H9 (cell line): Measurements from ENCODE around the gene EIF5A. TPM values are rescaled to one million over a fixed set of nuclear protein-coding genes. Genes with fewer than 3 reads are reported as not detected.
A peak's percentile ranks its signal among the peaks of the same experiment; 100 is the strongest.

Source experiments
- DNase-seq: peaks from one replicate; pipeline ENCODE4 v3.0.0-alpha.2; 2017
- H2AFZ ChIP-seq: one replicate; pipeline ENCODE4 v1.6.1; 2013; ENCODE audit warnings: mild to moderate bottlenecking, low read length, control low read depth, moderate library complexity
- H2AK5ac ChIP-seq: 2 replicates; pipeline ENCODE4 v1.6.1; 2013; ENCODE audit warnings: low read length, control low read depth, mixed read lengths; ENCODE audit not compliant: insufficient read length
- H2BK120ac ChIP-seq: one replicate; pipeline ENCODE4 v1.6.1; 2013; ENCODE audit warnings: low read depth, mild to moderate bottlenecking, low read length, control low read depth, inconsistent platforms; ENCODE audit not compliant: poor library complexity, severe bottlenecking
- H2BK12ac ChIP-seq: 2 replicates; pipeline ENCODE4 v1.6.1; 2013; ENCODE audit warnings: low read length, control low read depth, mixed read lengths, low read depth; ENCODE audit not compliant: insufficient read length
- H2BK15ac ChIP-seq: 2 replicates; pipeline ENCODE4 v1.6.1; 2013; ENCODE audit warnings: low read depth, low read length, control low read depth
- H2BK20ac ChIP-seq: one replicate; pipeline ENCODE4 v1.6.1; 2013; ENCODE audit warnings: low read depth, mild to moderate bottlenecking, low read length, control low read depth, inconsistent platforms; ENCODE audit not compliant: poor library complexity, severe bottlenecking
- H2BK5ac ChIP-seq: 2 replicates; pipeline ENCODE4 v1.6.1; 2013; ENCODE audit warnings: low read length, control low read depth, mixed read lengths; ENCODE audit not compliant: insufficient read length
- H3K14ac ChIP-seq: 2 replicates; pipeline ENCODE4 v1.6.1; 2013; ENCODE audit warnings: low read length, control low read depth; ENCODE audit not compliant: insufficient read depth
- H3K18ac ChIP-seq: 2 replicates; pipeline ENCODE4 v1.6.1; 2013; ENCODE audit warnings: low read depth, mild to moderate bottlenecking, mixed read lengths, low read length, control low read depth; ENCODE audit not compliant: insufficient read length
- H3K23ac ChIP-seq: 2 replicates; pipeline ENCODE4 v1.6.1; 2013; ENCODE audit warnings: low read length, control low read depth, mixed read lengths, low read depth; ENCODE audit not compliant: insufficient read length
- H3K23me2 ChIP-seq: 2 replicates; pipeline ENCODE4 v1.6.1; 2013; ENCODE audit warnings: low read depth, mild to moderate bottlenecking, mixed read lengths, low read length, control low read depth; ENCODE audit not compliant: insufficient read length, poor library complexity, severe bottlenecking
- H3K27ac ChIP-seq: 2 replicates; pipeline ENCODE4 v1.5.1; 2013; ENCODE audit warnings: low read length, control low read depth, mixed read lengths, low read depth; ENCODE audit not compliant: insufficient read length
- H3K27me3 ChIP-seq: 2 replicates; pipeline ENCODE4 v1.6.1; 2013; ENCODE audit warnings: low read length, control low read depth, inconsistent platforms; ENCODE audit not compliant: insufficient read depth
- H3K4ac ChIP-seq: 2 replicates; pipeline ENCODE4 v1.6.1; 2013; ENCODE audit warnings: low read depth, mild to moderate bottlenecking, control low read depth, inconsistent platforms, low read length, moderate library complexity
- H3K4me1 ChIP-seq: 2 replicates; pipeline ENCODE4 v1.6.1; 2013; ENCODE audit warnings: low read length, control low read depth, inconsistent platforms; ENCODE audit not compliant: insufficient read depth
- H3K4me2 ChIP-seq: 2 replicates; pipeline ENCODE4 v1.6.1; 2013; ENCODE audit warnings: low read length, control low read depth, mixed read lengths; ENCODE audit not compliant: insufficient read length, insufficient read depth
- H3K56ac ChIP-seq: 2 replicates; pipeline ENCODE4 v1.6.1; 2013; ENCODE audit warnings: low read depth, mild to moderate bottlenecking, mixed read lengths, low read length, control low read depth; ENCODE audit not compliant: insufficient read length
- H3K79me1 ChIP-seq: 2 replicates; pipeline ENCODE4 v1.6.1; 2013; ENCODE audit warnings: low read depth, mild to moderate bottlenecking, moderate library complexity, low read length, control low read depth, inconsistent platforms; ENCODE audit not compliant: insufficient read depth, poor library complexity, severe bottlenecking
- H3K79me2 ChIP-seq: 2 replicates; pipeline ENCODE4 v1.6.1; 2013; ENCODE audit warnings: low read length, control low read depth, inconsistent platforms; ENCODE audit not compliant: insufficient read depth
- H3K9ac ChIP-seq: 2 replicates; pipeline ENCODE4 v1.6.1; 2013; ENCODE audit warnings: low read length, control low read depth, mixed read lengths; ENCODE audit not compliant: insufficient read length; ENCODE audit errors: extremely low read depth
- H3K9me3 ChIP-seq: one replicate; pipeline ENCODE4 v1.6.1; 2013; ENCODE audit warnings: low read depth, low read length, inconsistent platforms; ENCODE audit not compliant: control insufficient read depth
- H3T11ph ChIP-seq: one replicate; pipeline ENCODE4 v1.6.1; 2013; ENCODE audit warnings: mild to moderate bottlenecking, low read length, control low read depth, inconsistent platforms
- H4K20me1 ChIP-seq: one replicate; pipeline ENCODE4 v1.6.1; 2013; ENCODE audit not compliant: control insufficient read depth, insufficient read length, insufficient read depth
- H4K5ac ChIP-seq: 2 replicates; pipeline ENCODE4 v1.6.1; 2013; ENCODE audit warnings: low read depth, mild to moderate bottlenecking, mixed read lengths, low read length, control low read depth; ENCODE audit not compliant: insufficient read length
- H4K8ac ChIP-seq: replicated peaks from 2 replicates; pipeline ENCODE4 v1.6.1; 2013; ENCODE audit warnings: low read length, control low read depth, mixed read lengths, low read depth; ENCODE audit not compliant: insufficient read length
- H4K91ac ChIP-seq: 2 replicates; pipeline ENCODE4 v1.6.1; 2013; ENCODE audit warnings: low read depth, mild to moderate bottlenecking, moderate library complexity, mixed read lengths, low read length, control low read depth; ENCODE audit not compliant: insufficient read length
- H3K27ac Mint-ChIP-seq, 3 experiments: 2 replicates in 2 of 3; 3 replicates in 1 of 3; pipeline ENCODE4 v1.8.0; 2020 to 2021; ENCODE audit warnings: mixed read lengths in 3 of 3, mild to moderate bottlenecking in 1 of 3, moderate library complexity in 1 of 3
- H3K27me3 Mint-ChIP-seq: 2 replicates; pipeline ENCODE4 v1.8.0; 2021; ENCODE audit warnings: low read depth, mild to moderate bottlenecking, moderate library complexity, mixed read lengths
- H3K36me3 Mint-ChIP-seq, 3 experiments: 2 replicates in 2 of 3; 3 replicates in 1 of 3; pipeline ENCODE4 v1.8.0; 2020 to 2021; ENCODE audit warnings: low read depth in 3 of 3, mixed read lengths in 3 of 3; ENCODE audit not compliant: insufficient read depth in 1 of 3
- H3K4me1 Mint-ChIP-seq, 2 experiments: 2 replicates each; pipeline ENCODE4 v1.8.0; 2020; ENCODE audit warnings: mixed read lengths in 2 of 2
- H3K4me3 Mint-ChIP-seq, 2 experiments: 2 replicates in 1 of 2; 3 replicates in 1 of 2; pipeline ENCODE4 v1.8.0; 2020 to 2021; ENCODE audit warnings: mild to moderate bottlenecking in 2 of 2, mixed read lengths in 2 of 2, moderate library complexity in 1 of 2
- H3K9me3 Mint-ChIP-seq, 2 experiments: 2 replicates in 1 of 2; 3 replicates in 1 of 2; pipeline ENCODE4 v1.8.0; 2020; ENCODE audit warnings: mild to moderate bottlenecking in 2 of 2, mixed read lengths in 2 of 2, moderate library complexity in 1 of 2
- CTCF ChIP-seq: fragments of 200-600 bp; sonication (generic); conservative IDR thresholded peaks from 3 replicates; pipeline ENCODE4 v1.8.0; 2021; ENCODE audit warnings: antibody characterized with exemption, mild to moderate bottlenecking
- WGBS: extraction: QIAGEN DNeasy Blood & Tissue Kit; methylation state at CpG from one replicate; pipeline ENCODE4 v1.1.7; 2013; ENCODE audit warnings: missing lambda C conversion rate, low lambda C conversion rate, mixed read lengths; ENCODE audit not compliant: insufficient read length; ENCODE audit errors: extremely low coverage; 5-methylcytosine and 5-hydroxymethylcytosine counted together
- total RNA-seq: library from RNA; stranded (reverse); gene quantifications from 2 replicates; pipeline ENCODE4 v1.2.1, GENCODE V29; 2021

The EIF5A gene
- total RNA-seq, 1 experiment from 2014 or later: 978 TPM

GRCh38 chr17:7262192-7262934 is 45.1 kb upstream of the EIF5A start, which contains the start of gene CLDN7:
CLDN7 (minus strand) TSS chr17:7262478; CDS start chr17:7262043, 435 bp downstream.
- peak within 1 kb of the TSS; percentile 55 for H3K27ac ChIP-seq
- H3K4me2 ChIP-seq: peak within 1 kb of the TSS; percentile 76
- H3K9ac ChIP-seq: peak within 1 kb of the TSS; percentile 95
- peak within 1 kb of the TSS; percentile 84 for H2BK12ac ChIP-seq
- H4K91ac ChIP-seq: peak within 1 kb of the TSS; percentile 95
- H3K9me3 ChIP-seq: no peaks in the 10 kb centered on the region
- peak within 1 kb of the TSS; percentile 25 for H4K8ac ChIP-seq
- peak within 1 kb of the TSS; percentile 37 for H4K5ac ChIP-seq
- WGBS: no CpG with 5 or more reads among the region's 64 CpGs
- peaks cover 7% of the 10 kb centered on the region; the same call in 1 of the 2 replicates for H3K79me2 ChIP-seq
- Mint-ChIP-seq H3K9me3 (peaks cover 0 to 4% of the 10 kb centered on the region in 2 experiments; a peak in 1 of 5 replicates), H3K27ac (peak within 1 kb of the TSS; percentile 96 to 100 (median 99)), H3K27me3 (peaks cover 2% of the 10 kb centered on the region; the same call in 1 of the 2 replicates), H3K4me1 (peaks cover 32 to 48% of the 10 kb centered on the region in 2 experiments), H3K4me3 (peak within 1 kb of the TSS; percentile 86 to 93), H3K36me3 (peaks cover 3 to 30% (median 27%) of the 10 kb centered on the region in 3 experiments)
- no peak within 1 kb of the TSS for H2AFZ ChIP-seq
- peak within 1 kb of the TSS; percentile 98 for H3K18ac ChIP-seq
- H3T11ph ChIP-seq: no peak within 1 kb of the TSS
- no peak within 1 kb of the TSS for H3K23ac ChIP-seq
- peak within 1 kb of the TSS; percentile 91; the same call in 1 of the 2 replicates for H3K4ac ChIP-seq
- peak; percentile 49; the same call in 2 of the 3 replicates for TF ChIP-seq CTCF
- no peak within 1 kb of the TSS for H3K56ac ChIP-seq
- peak within 1 kb of the TSS; percentile 98 for H3K14ac ChIP-seq
- peak within 1 kb of the TSS; percentile 39 for H2BK120ac ChIP-seq
- H3K23me2 ChIP-seq: peaks cover 25% of the 10 kb centered on the region
- H2BK5ac ChIP-seq: peak within 1 kb of the TSS; percentile 31
- H3K79me1 ChIP-seq: no peaks in the 10 kb centered on the region
- no peak within 1 kb of the TSS for H2AK5ac ChIP-seq
- H3K27me3 ChIP-seq: no peaks in the 10 kb centered on the region
- peaks cover 4% of the 10 kb centered on the region; the same call in 1 of the 2 replicates for H3K4me1 ChIP-seq
- H2BK15ac ChIP-seq: no peak within 1 kb of the TSS
- no peaks in the 10 kb centered on the region for H4K20me1 ChIP-seq
- DNase-seq: peak; percentile 99
- no peak within 1 kb of the TSS for H2BK20ac ChIP-seq
